GM23338 (cell line): ENCODE measurements around the gene SF3B4. TPM values are rescaled to one million over a fixed set of nuclear protein-coding genes. Genes with fewer than 3 reads are reported as not detected.

Experiments
- ATAC-seq: fragments of 200-7000 bp; cut with Tn5 transposase; 3 replicates; pipeline ENCODE4 v1.9.1; 2020
- DNase-seq: peaks from one replicate; pipeline ENCODE4 v3.0.0-alpha.2; 2015; ENCODE audit warnings: low spot score
- H2AFZ ChIP-seq: fragments of 200-600 bp; sonication (generic); 2 replicates; pipeline ENCODE4 v1.8.0; 2016; ENCODE audit warnings: antibody characterized with exemption, mild to moderate bottlenecking, moderate library complexity
- H3F3A ChIP-seq: fragments of 200-600 bp; sonication (generic); replicated peaks from 2 replicates; pipeline ENCODE4 v1.8.0; 2017; ENCODE audit warnings: antibody characterized with exemption, mixed run types, low read depth
- H3K27ac ChIP-seq: fragments of 200-600 bp; sonication (generic); 2 replicates; pipeline ENCODE4 v1.6.1; 2016; ENCODE audit warnings: low read depth
- H3K27me3 ChIP-seq: fragments of 200-600 bp; sonication (generic); 2 replicates; pipeline ENCODE4 v1.8.0; 2016; ENCODE audit warnings: mild to moderate bottlenecking, mixed run types, moderate library complexity; ENCODE audit not compliant: insufficient read depth
- H3K36me3 ChIP-seq: fragments of 200-600 bp; sonication (generic); 2 replicates; pipeline ENCODE4 v1.8.0; 2016; ENCODE audit warnings: mild to moderate bottlenecking; ENCODE audit not compliant: insufficient read depth
- H3K4me1 ChIP-seq: fragments of 200-600 bp; sonication (generic); 2 replicates; pipeline ENCODE4 v1.8.0; 2016; ENCODE audit warnings: mild to moderate bottlenecking, moderate library complexity; ENCODE audit not compliant: insufficient read depth
- H3K4me2 ChIP-seq: fragments of 200-600 bp; sonication (generic); 2 replicates; pipeline ENCODE4 v1.7.1; 2017; ENCODE audit warnings: mixed run types
- H3K4me3 ChIP-seq: fragments of 200-600 bp; sonication (generic); 2 replicates; pipeline ENCODE4 v1.6.1; 2016; ENCODE audit warnings: mixed run types
- H3K79me2 ChIP-seq: fragments of 200-600 bp; sonication (generic); replicated peaks from 2 replicates; pipeline ENCODE4 v1.8.0; 2017; ENCODE audit warnings: mild to moderate bottlenecking; ENCODE audit not compliant: insufficient read depth
- H3K9me2 ChIP-seq: fragments of 200-600 bp; sonication (generic); 2 replicates; pipeline ENCODE4 v1.8.0; 2017; ENCODE audit not compliant: insufficient read depth
- H4K20me1 ChIP-seq: fragments of 200-600 bp; sonication (generic); replicated peaks from 2 replicates; pipeline ENCODE4 v1.8.0; 2017; ENCODE audit warnings: mild to moderate bottlenecking; ENCODE audit not compliant: insufficient read depth
- H3K27ac Mint-ChIP-seq: 2 replicates; pipeline ENCODE4 v1.8.0; 2020; ENCODE audit warnings: inconsistent platforms, mild to moderate bottlenecking, moderate library complexity, mixed read lengths
- H3K27me3 Mint-ChIP-seq: 3 replicates; pipeline ENCODE4 v1.8.0; 2022; ENCODE audit warnings: low read depth, mild to moderate bottlenecking, moderate library complexity, mixed read lengths, inconsistent platforms; ENCODE audit not compliant: insufficient read depth, poor library complexity
- H3K36me3 Mint-ChIP-seq: 3 replicates; pipeline ENCODE4 v1.8.0; 2021; ENCODE audit warnings: low read depth, mild to moderate bottlenecking, inconsistent platforms, moderate library complexity, mixed read lengths
- H3K4me1 Mint-ChIP-seq: 3 replicates; pipeline ENCODE4 v1.8.0; 2020; ENCODE audit warnings: mild to moderate bottlenecking, inconsistent platforms, mixed read lengths
- H3K4me3 Mint-ChIP-seq: 3 replicates; pipeline ENCODE4 v1.8.0; 2021; ENCODE audit warnings: moderate library complexity, mild to moderate bottlenecking, inconsistent platforms, mixed read lengths
- H3K9me3 Mint-ChIP-seq: 3 replicates; pipeline ENCODE4 v1.8.0; 2020; ENCODE audit warnings: moderate library complexity, mild to moderate bottlenecking, inconsistent platforms, mixed read lengths
- CREB1 ChIP-seq: fragments of 250-450 bp; sonication (Bioruptor Pico); IDR thresholded peaks from 2 replicates; pipeline ENCODE4 v1.5.0; 2020; ENCODE audit warnings: low read depth, mild to moderate bottlenecking, moderate library complexity
- CTCF ChIP-seq, 2 experiments: fragments of 200-600 bp in 1 of 2; sonication (generic) in 1 of 2; conservative IDR thresholded peaks; 2 replicates each; pipeline versions ENCODE4 v1.5.1 to v1.6.1; 2016 to 2017; ENCODE audit warnings: antibody characterized with exemption in 2 of 2, low read depth in 2 of 2, mild to moderate bottlenecking in 2 of 2, moderate library complexity in 1 of 2
- EZH2 ChIP-seq: fragments of 200-600 bp; sonication (generic); IDR thresholded peaks from one replicate; pipeline ENCODE4 v1.8.0; 2017; ENCODE audit warnings: antibody characterized with exemption, mild to moderate bottlenecking, low read depth; ENCODE audit not compliant: unreplicated experiment
- EZH2phosphoT487 ChIP-seq: fragments of 200-600 bp; sonication (generic); IDR thresholded peaks from one replicate; pipeline ENCODE4 v1.8.1; 2018; ENCODE audit warnings: antibody characterized with exemption; ENCODE audit not compliant: unreplicated experiment
- JUNB ChIP-seq: IDR thresholded peaks from one replicate; pipeline ENCODE4 v1.6.1; 2016; ENCODE audit warnings: antibody characterized with exemption; ENCODE audit not compliant: unreplicated experiment
- NANOG ChIP-seq: IDR thresholded peaks from 2 replicates; pipeline ENCODE4 v1.6.1; 2016; ENCODE audit warnings: antibody characterized with exemption, borderline replicate concordance
- POLR2AphosphoS5 ChIP-seq: IDR thresholded peaks from 2 replicates; pipeline ENCODE4 v1.6.1; 2016; ENCODE audit warnings: antibody characterized with exemption, low read depth
- REST ChIP-seq: IDR thresholded peaks from one replicate; pipeline ENCODE4 v1.6.1; 2018; ENCODE audit warnings: antibody characterized with exemption; ENCODE audit not compliant: unreplicated experiment
- STAT1 ChIP-seq: IDR thresholded peaks from one replicate; pipeline ENCODE4 v1.6.1; 2016; ENCODE audit warnings: antibody characterized with exemption; ENCODE audit not compliant: unreplicated experiment
- ZNF114 ChIP-seq: fragments of 250-450 bp; sonication (Bioruptor Pico); IDR thresholded peaks from 2 replicates; pipeline ENCODE4 v1.5.0; 2020; ENCODE audit warnings: mild to moderate bottlenecking, moderate library complexity
- ZNF331 ChIP-seq: fragments of 250-450 bp; sonication (Bioruptor Pico); IDR thresholded peaks from 2 replicates; pipeline ENCODE4 v1.5.0; 2020; ENCODE audit warnings: low read depth, mild to moderate bottlenecking, moderate library complexity
- polyA plus RNA-seq: library from polyadenylated mRNA; unstranded; fragments of >200 nt; fragmentation: Nextera tagmentation; extraction: Ambion mirVana; gene quantifications from 2 replicates; pipeline ENCODE4 v1.2.1, GENCODE V29; 2016
- total RNA-seq: library from RNA; depleted of rRNA; stranded (reverse); fragments of >200 nt; shearing (Covaris generic); gene quantifications from 2 replicates; pipeline ENCODE4 v1.2.3, GENCODE V29; 2014

The SF3B4 gene
- total and polyA plus RNA-seq, 2 experiments from 2014 or later = 48.7 to 84.0 TPM

- Histone ChIP-seq H3K9me2 (no peaks in the 10 kb centered on the region), H3K4me3 (peak overlapping the region; percentile 87; the same call in 1 of the 2 replicates), H4K20me1 (no peaks in the 10 kb centered on the region), H3K27ac (no peak overlapping the region), H3K4me1 (peaks cover 3% of the 10 kb centered on the region; the same call in 1 of the 2 replicates), H2AFZ (no peak overlapping the region), H3K36me3 (no peaks in the 10 kb centered on the region), H3K27me3 (no peaks in the 10 kb centered on the region), H3K79me2 (0 out of 2 replicates have a peak, but pooled peaks cover 7% of the 10 kb centered on the region), H3K4me2 (peak overlapping the region; percentile 80; the same call in 1 of the 2 replicates), H3F3A (peaks cover 8% of the 10 kb centered on the region; the same call in 1 of the 2 replicates)
- Mint-ChIP-seq H3K36me3 (no peaks in the 10 kb centered on the region), H3K27me3 (no peaks in the 10 kb centered on the region), H3K9me3 (no peaks in the 10 kb centered on the region), H3K4me3 (peak overlapping the region; percentile 39; the same call in 1 of the 3 replicates), H3K4me1 (0 out of 3 replicates have a peak, but pooled peaks cover 3% of the 10 kb centered on the region), H3K27ac (no peak overlapping the region)
- DNase-seq (no peak), ATAC-seq (no peak)
- TF ChIP-seq JUNB (no peak), CTCF (conservative IDR thresholded peaks at IDR 0.05; ENCODE audit: low read depth in 2 of 2) (no peak), EZH2 (no peak), CREB1 (no peak), NANOG (no peak), ZNF114 (CRISPR knock-in tag) (no peak), ZNF331 (no peak), REST (no peak), POLR2AphosphoS5 (no peak), EZH2phosphoT487 (no peak)
These were observed 43.9 kb downstream of the SF3B4 start for GRCh38 chr1:149883598-149884247.

- H3K36me3 Mint-ChIP-seq = no peaks in the 10 kb centered on the region
- no peaks in the 10 kb centered on the region for H3K9me3 Mint-ChIP-seq
- H2AFZ ChIP-seq = no peak overlapping the region
- H4K20me1 ChIP-seq = no peaks in the 10 kb centered on the region
- DNase-seq = no peak
- H3K9me2 ChIP-seq = no peaks in the 10 kb centered on the region
- ATAC-seq = no peak
- H3K27ac ChIP-seq = no peak overlapping the region
- no peak overlapping the region for H3K4me3 Mint-ChIP-seq
- H3F3A ChIP-seq = peaks cover 3% of the 10 kb centered on the region; the same call in 1 of the 2 replicates
- peaks cover 3% of the 10 kb centered on the region; the same call in 1 of the 2 replicates for H3K4me1 ChIP-seq
- H3K36me3 ChIP-seq = no peaks in the 10 kb centered on the region
- no peak overlapping the region for H3K27ac Mint-ChIP-seq
- no peaks in the 10 kb centered on the region for H3K27me3 Mint-ChIP-seq
- no peak overlapping the region for H3K4me3 ChIP-seq
- H3K27me3 ChIP-seq = no peaks in the 10 kb centered on the region
- H3K4me2 ChIP-seq = no peak overlapping the region
- H3K79me2 ChIP-seq = 0 out of 2 replicates have a peak, but pooled peaks cover 7% of the 10 kb centered on the region
- 0 out of 3 replicates have a peak, but pooled peaks cover 3% of the 10 kb centered on the region for H3K4me1 Mint-ChIP-seq
- TF ChIP-seq STAT1 (no peak), NANOG (no peak), JUNB (no peak), CTCF (conservative IDR thresholded peaks at IDR 0.05; ENCODE audit: low read depth in 2 of 2) (no peak), CREB1 (no peak)
These were observed 45.7 kb downstream of the SF3B4 start for GRCh38 chr1:149881876-149882275.
